ENCODE results near the gene PDE6D. TPM values are rescaled to one million over a fixed set of nuclear protein-coding genes. Genes with fewer than 3 reads are reported as not detected.

Gene PDE6D
- total and polyA plus RNA-seq, 2 of the 13 experiments (the other 11 are each of a cell fraction or from before 2014, with no cell fraction given) = 14.1 to 23.2 TPM

- peak; percentile 6; the same call in 1 of the 2 replicates for TF ChIP-seq RERE (CRISPR knock-in tag; IDR thresholded peaks at IDR 0.05; ENCODE audit: low read depth)
- TF ChIP-seq IKZF4 (CRISPR knock-in tag; IDR thresholded peaks at IDR 0.05; ENCODE audit: borderline replicate concordance, low read depth, not compliant biosample characterization) = peak; percentile 15
- TF ChIP-seq CTCF (CRISPR knock-in tag; IDR thresholded peaks at IDR 0.05) = peak; percentile 16
- TF ChIP-seq KAT7 (CRISPR knock-in tag; IDR thresholded peaks at IDR 0.05; ENCODE audit: borderline replicate concordance) = peak; percentile 73; the same call in 1 of the 2 replicates
- 0 out of 2 replicates have a peak, but pooled peaks have one; percentile 19 for TF ChIP-seq ZNF766 (CRISPR knock-in tag; IDR thresholded peaks at IDR 0.05; ENCODE audit: borderline replicate concordance)
- TF ChIP-seq EED (CRISPR knock-in tag; IDR thresholded peaks at IDR 0.05) = peak; percentile 70; the same call in 1 of the 2 replicates
- 0 out of 2 replicates have a peak, but pooled peaks have one; percentile 40 for TF ChIP-seq FOXJ3 (CRISPR knock-in tag; IDR thresholded peaks at IDR 0.05; ENCODE audit: borderline replicate concordance)
- peak; percentile 90; the same call in 1 of the 2 replicates for TF ChIP-seq GTF3A (CRISPR knock-in tag; conservative IDR thresholded peaks at IDR 0.05)
- TF ChIP-seq DMTF1 (CRISPR knock-in tag; IDR thresholded peaks at IDR 0.05) = peak; percentile 65; the same call in 1 of the 2 replicates
- peak; percentile 29; the same call in 1 of the 2 replicates for TF ChIP-seq BCL6 (CRISPR knock-in tag; IDR thresholded peaks at IDR 0.05)
- no peak for TF ChIP-seq ZNF224 (CRISPR knock-in tag; IDR thresholded peaks at IDR 0.05)
- no peak for TF ChIP-seq HNF4G (IDR thresholded peaks at IDR 0.05; ENCODE audit: borderline replicate concordance, low read depth, low read length)
- peak; percentile 65; the same call in 1 of the 2 replicates for TF ChIP-seq HNF4G (CRISPR knock-in tag; IDR thresholded peaks at IDR 0.05; ENCODE audit: borderline replicate concordance, low read depth)
- TF ChIP-seq PITX1 (CRISPR knock-in tag; IDR thresholded peaks at IDR 0.05) = peak; percentile 74
Observed at GRCh38 chr2:231780909-231781797, at the start of gene PDE6D (continued).
